ACHN (cell line): ENCODE results near the gene RNASEH2A.
"Not testable (repeated sequence)": the region's sequence is repeated elsewhere in the genome, so short reads cannot be mapped to it uniquely, and the experiment has no call there.

Experiments used
- DNase-seq: peaks from one replicate; pipeline ENCODE4 v3.0.0-alpha.2; 2015
- in situ Hi-C: cut with HindIII; loops from 2 replicates; pipeline ENCODE4 v1.10.0; 2017; ENCODE audit warnings: low sequenced_read_pairs, low pct_ligation_motif_present, low pct_unique_long_range_greater_than_20kb

Gene RNASEH2A

DNA sequence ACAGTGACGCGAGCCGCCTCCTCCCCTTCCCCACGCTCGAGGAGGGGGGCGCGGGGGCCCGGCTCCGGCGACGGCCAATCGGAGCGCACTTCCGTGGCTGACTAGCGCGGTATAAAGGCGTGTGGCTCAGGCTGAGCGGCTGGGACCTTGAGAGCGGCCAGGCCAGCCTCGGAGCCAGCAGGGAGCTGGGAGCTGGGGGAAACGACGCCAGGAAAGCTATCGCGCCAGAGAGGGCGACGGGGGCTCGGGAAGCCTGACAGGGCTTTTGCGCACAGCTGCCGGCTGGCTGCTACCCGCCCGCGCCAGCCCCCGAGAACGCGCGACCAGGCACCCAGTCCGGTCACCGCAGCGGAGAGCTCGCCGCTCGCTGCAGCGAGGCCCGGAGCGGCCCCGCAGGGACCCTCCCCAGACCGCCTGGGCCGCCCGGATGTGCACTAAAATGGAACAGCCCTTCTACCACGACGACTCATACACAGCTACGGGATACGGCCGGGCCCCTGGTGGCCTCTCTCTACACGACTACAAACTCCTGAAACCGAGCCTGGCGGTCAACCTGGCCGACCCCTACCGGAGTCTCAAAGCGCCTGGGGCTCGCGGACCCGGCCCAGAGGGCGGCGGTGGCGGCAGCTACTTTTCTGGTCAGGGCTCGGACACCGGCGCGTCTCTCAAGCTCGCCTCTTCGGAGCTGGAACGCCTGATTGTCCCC is 14.9 kb upstream of the RNASEH2A start, which contains the start of gene JUNB:
TSS of gene JUNB (plus strand) at position 142 of the 706 bp plus-strand sequence. CDS start at position 428, 286 bp downstream.
- DNase-seq = peak; percentile 93
- in situ Hi-C loops = no loop called here

DNA sequence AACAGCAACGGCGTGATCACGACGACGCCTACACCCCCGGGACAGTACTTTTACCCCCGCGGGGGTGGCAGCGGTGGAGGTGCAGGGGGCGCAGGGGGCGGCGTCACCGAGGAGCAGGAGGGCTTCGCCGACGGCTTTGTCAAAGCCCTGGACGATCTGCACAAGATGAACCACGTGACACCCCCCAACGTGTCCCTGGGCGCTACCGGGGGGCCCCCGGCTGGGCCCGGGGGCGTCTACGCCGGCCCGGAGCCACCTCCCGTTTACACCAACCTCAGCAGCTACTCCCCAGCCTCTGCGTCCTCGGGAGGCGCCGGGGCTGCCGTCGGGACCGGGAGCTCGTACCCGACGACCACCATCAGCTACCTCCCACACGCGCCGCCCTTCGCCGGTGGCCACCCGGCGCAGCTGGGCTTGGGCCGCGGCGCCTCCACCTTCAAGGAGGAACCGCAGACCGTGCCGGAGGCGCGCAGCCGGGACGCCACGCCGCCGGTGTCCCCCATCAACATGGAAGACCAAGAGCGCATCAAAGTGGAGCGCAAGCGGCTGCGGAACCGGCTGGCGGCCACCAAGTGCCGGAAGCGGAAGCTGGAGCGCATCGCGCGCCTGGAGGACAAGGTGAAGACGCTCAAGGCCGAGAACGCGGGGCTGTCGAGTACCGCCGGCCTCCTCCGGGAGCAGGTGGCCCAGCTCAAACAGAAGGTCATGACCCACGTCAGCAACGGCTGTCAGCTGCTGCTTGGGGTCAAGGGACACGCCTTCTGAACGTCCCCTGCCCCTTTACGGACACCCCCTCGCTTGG is 14.1 kb upstream of the RNASEH2A start:
- in situ Hi-C loops = no loop called here
- peak; percentile 55 for DNase-seq

DNA sequence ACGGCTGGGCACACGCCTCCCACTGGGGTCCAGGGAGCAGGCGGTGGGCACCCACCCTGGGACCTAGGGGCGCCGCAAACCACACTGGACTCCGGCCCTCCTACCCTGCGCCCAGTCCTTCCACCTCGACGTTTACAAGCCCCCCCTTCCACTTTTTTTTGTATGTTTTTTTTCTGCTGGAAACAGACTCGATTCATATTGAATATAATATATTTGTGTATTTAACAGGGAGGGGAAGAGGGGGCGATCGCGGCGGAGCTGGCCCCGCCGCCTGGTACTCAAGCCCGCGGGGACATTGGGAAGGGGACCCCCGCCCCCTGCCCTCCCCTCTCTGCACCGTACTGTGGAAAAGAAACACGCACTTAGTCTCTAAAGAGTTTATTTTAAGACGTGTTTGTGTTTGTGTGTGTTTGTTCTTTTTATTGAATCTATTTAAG is 13.5 kb upstream of the RNASEH2A start:
- no peak for DNase-seq
- in situ Hi-C loops = no loop called here

DNA sequence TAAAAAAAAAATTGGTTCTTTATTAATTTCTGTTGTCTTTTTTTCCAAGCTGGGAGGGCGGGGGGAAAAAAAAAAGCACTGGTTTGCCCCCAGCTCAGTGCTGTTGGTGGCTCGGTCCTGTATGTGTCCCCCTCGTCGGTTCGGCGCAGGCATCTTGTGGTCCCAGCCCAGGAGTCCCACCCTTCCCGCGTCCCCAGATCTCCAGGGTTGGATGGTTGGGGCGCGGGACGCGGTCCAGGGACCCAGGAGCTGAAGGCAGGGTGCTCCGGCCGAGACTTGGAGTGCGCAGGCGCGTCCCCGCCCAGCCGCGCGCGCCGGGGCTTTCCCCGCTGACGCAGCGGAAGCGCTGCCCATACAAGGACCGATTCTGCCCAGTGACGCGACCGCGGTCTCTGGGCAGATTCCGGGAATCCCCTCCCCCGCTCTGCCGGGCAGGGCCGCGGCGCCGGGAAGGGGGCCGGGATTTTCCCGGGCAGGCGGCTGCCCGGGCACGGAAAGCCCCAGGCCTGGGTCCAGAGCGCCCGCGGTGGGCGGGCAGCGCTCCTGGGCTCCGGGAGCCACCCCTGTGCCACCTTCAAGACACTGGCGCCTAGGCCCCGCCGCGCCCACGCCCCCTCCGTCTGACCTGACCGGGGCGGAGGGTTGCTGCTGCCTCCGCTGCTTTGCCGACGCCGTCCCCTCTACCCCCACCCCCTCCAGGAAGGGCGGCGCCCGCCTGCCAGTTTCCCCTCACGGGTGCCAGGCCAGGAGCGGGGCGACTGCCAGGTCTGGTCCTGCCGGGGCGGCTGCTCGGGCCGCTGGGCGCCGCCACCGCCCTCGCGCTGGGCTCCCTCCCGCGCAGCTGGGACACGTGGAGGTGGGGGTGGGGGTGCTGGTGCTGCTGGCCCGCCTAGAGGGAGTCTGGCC is 12.8 kb upstream of the RNASEH2A start:
- in situ Hi-C loops = no loop called here
- peak; percentile 91 for DNase-seq

DNA sequence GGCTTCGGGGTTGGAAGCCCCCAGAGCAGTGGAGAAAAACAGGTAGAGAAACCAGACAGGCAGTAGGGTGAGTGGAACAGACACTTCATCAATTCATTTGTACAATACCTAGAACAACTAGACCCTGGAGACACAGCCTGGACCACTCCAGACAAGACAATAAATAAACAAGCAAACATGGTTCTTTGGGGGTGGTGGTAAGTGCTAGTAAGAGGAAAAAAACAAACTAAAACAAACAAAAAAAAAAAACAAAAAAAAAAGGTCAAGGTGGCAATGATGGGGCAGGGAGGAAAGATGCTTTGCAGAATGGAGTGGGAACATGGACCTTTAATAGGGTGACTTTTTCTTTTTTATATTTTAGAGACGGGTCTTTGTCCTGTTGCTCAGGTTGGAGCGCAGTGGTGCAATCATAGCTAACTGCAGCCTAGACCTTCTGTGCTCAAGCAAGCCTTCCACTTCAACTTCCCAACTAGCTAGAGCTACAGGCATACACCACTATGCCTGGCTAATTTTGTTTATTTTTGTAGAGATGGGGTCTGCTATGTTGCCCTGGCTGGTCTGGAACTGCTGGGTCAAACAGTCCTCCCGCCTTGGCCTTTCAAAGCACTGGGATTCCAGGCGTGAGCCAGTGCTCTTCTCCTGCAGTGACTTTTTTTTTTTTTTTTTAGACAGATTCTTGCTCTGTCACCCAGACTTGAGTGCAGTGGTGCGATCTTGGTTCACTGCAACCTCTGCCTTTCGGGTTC is 12.0 kb upstream of the RNASEH2A start:
- in situ Hi-C loops = no loop called here
- DNase-seq = no peak

DNA sequence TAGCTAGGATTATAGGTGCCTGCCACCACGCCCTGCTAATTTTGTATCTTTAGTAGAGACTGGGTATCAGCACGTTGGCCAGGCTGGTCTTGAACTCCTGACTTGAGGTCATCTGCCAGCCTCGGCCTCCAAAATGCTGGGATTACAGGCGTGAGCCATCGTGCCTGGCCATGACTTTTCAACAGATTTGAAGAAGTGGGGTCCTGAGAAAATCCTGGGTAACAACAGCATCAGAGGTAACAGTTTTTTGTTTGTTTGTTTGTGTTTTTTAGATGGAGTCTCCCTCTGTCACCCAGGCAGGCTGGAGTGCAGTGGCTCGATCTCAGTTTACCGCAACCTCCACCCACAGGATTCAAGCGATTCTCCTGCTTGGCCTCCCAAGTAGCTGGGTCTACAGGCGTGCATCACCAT is 11.4 kb upstream of the RNASEH2A start:
- in situ Hi-C loops = no loop called here
- no peak for DNase-seq

DNA sequence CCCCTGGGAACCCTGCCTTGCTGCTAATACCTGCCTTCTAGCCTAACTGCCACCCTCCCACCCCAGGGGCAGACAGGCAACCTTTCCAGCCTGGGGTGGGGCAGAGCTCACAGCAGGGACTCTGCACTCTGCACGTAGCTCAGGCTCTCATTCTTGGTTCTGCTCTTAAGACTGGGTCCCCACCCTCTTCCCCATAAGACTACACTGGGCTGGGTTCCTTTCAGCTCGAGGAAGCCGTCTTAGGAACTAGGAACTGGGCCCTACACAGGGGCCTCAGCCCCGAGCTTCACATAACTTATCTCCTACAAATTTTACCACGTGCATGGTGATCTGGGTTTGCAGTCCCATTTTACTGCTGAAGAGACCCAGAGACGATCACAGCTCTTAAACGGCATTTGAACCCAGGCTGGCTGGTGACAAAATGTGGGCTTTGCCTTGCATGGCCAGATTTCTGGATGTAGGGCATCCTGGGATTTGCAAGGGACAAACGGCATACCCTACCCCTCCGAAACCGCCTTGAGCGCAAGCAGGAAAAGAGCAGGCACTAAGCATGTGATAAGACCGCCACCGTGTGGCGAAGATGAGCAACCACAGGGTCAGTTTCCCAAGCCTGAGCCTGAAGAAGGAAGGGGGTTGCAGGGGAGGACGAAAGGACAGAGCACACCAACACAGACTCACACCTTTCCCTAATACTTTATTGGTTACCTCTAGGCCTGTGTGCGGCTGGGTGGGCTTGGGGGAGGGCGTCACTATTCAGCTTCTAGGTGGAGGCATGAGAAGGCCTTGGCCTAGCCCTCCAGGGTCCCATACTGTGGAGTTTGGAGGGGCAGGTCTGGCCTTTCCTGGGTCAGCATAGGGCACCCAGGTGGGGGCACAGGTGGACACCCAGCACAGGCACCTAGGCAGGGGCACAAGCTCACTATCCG is 10.0 kb upstream of the RNASEH2A start:
- peak; percentile 75 for DNase-seq
- in situ Hi-C loops = no loop called here

DNA sequence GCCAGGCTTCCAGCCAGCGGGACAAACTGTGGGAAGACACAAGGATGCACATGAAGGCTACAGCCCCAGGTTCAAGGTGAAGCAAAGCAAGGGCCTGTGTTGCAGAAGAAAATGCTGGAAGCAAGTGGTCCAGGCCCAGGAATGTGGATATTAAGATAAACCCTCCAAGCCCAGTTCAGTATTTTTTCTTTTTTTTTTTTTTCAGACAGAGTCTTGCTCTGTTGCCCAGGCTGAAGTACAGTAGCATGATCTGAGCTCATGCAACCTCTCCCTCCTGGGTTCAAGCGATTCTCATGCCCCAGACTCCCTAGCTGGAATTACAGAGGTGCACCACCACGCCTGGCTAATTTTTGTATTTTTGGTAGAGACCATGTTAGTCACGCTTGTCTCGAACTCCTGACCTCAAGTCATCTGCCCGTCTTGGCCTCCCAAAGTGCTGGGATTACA is 9.2 kb upstream of the RNASEH2A start:
- in situ Hi-C loops = no loop called here
- DNase-seq = no peak

DNA sequence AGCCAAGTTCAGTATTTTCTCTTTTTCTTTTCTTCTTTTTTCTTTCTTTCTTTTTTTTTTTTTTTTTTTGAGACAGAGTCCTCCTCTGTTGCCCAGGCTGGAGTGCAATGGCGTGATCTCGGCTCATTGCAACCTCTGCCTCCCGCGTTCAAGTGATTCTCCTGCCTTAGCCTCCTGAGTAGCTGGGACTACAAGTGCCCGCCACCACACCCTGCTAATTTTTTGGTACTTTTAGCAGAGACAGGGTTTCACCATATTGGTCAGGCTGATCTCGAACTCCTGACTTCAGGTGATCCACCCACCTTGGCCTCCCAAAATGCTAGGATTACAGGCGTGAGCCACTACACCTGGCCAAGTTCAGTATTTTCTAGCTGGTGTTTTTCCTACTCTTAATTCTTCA is 8.8 kb upstream of the RNASEH2A start:
- in situ Hi-C loops, DNase-seq: not testable (repeated sequence)

DNA sequence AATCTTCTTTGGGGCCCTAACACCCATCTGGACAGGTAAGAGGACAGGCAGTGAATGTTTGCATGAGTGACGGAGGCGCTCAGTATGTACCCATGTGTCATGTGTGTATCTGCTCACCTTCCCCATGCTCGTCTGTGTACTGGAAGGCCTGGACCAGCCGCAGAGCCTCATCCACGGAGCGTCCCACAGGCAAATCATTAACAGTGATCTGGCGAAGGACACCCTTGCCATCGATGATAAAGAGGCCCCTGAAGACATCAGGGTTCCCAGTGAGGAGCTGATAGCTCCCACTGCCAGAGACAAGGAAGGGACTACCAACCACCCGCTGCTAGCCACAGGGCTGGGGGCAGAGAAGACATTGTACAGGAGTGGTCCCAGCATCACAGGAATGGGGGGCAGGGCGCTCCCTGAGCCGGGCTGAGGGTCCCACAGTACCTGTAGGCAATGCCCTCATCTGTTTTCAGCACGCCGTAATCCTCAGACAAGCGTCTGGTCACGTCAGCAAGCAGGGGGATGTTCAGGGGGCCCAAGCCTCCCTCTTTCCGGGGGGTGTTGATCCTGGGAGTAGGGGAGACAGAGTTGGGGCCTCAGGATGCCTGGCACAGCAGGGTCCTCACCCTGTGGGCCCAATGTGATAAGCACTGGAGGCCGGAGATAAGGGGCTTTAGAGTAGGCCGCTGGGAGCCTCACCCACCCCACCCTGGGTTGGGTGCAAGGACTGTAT is 6.5 kb upstream of the RNASEH2A start:
- in situ Hi-C loops = no loop called here
- no peak for DNase-seq

DNA sequence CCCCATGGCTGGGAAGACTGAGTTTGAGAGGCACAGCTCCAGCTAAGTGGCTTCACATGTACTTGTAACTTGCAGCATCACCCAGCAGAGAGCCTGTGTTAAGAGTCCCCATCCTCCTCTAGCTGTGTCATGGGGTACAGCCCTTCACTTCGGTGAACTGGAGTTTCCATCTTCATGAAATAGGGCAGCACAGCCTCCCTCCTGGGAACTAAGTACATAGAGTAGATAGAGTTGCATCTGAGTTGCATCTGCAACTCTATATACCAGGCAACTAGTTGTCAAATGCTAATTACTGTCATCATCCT is 6.0 kb upstream of the RNASEH2A start:
- in situ Hi-C loops = no loop called here
- no peak for DNase-seq

DNA sequence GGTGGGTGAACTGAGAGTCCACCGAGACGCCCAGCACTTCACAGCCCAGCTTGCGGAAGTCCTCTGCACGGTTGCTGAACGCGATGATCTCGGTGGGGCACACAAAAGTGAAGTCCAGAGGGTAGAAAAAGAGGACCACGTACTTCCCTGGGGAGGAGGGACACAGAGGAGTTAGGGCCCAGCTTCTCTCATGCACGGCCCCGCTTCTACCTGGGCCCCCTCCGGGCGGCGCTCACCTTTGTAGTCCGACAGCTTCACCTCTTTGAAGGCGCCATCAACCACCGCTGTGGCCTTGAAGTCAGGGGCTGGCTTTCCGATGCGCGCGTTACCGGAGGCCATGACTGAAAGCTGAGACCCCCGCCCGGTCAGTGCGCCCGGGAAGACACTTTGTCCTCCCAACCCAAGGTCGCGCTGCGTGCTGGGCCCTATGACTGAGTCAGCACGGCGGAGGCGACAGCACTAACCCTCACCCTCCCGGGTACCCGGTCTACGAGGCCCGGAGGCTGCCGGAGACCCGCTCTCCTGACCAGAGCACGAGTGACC is 5.4 kb upstream of the RNASEH2A start:
- in situ Hi-C loops = no loop called here
- DNase-seq = no peak

DNA sequence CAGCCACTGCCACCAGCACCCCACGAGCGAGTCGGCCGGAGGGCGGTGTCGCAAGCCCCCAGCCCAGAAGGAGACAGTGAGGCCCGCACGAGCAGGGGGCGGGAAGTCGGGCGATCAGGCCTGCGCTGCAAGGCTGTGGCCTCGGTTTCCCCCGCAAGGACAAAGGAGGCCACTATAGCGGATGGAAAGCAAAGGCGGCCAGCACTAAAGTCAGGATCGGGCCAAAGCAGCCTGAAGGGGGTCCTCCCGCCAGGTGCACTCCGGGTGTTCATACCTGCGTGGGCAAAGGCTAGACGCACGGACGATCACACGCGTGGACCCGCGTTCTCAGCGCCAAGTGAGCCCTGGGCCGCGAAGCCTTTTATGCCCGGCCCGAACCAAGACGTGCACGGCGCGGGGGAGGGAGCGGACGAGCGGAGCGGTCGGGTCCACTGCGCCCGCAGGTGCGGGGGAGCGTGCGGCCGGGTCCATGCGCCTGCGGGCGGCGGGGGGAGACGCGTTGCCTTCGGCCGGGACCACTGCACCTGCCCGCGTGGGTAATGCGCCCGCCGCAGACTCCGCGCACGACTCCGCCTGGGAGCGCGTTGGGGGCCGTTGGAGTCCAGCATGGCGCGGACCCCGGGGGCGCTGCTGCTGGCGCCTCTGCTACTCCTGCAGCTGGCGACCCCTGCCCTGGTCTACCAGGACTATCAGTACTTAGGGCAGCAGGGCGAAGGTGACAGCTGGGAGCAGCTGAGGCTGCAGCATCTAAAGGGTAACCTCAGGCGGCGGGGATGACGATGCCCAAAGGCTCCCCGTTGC is 4.7 kb upstream of the RNASEH2A start, which contains the start of the genes PRDX2 and THSD8:
TSS of gene PRDX2 (minus strand) at position 335 of the 801 bp plus-strand sequence. CDS start 539 bp downstream, outside the sequence.
TSS of gene THSD8 (plus strand) at position 604 of the 801 bp plus-strand sequence. CDS start at position 607, 3 bp downstream.
- peak; percentile 51 for DNase-seq
- in situ Hi-C loops = no loop called here

DNA sequence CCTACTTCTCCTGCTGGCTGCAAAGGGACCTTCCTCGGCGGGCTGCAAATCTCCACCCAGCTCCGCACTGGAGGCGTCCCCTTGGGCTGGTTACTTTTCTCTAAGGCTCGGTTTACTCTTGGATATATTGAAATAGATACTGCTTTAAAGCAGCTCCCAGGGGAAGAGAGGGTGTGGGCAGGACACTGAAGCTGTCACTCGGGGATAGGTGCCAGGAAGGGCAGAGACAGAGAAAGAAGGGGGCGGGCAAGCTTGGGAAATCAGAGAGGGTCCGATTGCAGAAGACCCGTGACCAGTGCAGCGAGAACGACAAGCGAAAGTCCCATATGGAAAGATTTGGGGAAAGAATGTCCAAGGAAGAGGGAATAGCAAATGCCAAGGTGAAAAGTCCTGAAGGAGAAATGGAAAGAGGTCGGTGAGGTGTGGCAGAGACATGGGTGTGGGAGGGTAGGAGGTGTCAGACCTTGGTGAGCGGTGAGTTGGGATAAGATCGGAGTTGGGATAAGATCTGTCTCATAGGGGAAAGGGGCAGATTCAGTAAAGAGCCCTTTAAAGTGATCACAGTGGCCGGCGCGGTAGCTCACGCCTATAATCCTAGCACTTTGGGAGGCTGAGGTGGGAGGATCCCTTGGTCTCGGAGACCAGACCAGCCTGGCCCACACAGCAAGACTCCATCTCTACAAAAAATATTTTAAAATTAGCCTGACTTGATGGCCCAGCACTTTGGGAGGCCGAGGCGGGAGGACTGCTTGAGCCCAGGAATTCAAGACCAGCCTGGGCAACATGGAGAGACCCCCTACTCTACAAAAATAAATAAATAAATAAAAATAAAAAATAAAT is 3.9 kb upstream of the RNASEH2A start:
- in situ Hi-C loops = no loop called here
- no peak for DNase-seq

DNA sequence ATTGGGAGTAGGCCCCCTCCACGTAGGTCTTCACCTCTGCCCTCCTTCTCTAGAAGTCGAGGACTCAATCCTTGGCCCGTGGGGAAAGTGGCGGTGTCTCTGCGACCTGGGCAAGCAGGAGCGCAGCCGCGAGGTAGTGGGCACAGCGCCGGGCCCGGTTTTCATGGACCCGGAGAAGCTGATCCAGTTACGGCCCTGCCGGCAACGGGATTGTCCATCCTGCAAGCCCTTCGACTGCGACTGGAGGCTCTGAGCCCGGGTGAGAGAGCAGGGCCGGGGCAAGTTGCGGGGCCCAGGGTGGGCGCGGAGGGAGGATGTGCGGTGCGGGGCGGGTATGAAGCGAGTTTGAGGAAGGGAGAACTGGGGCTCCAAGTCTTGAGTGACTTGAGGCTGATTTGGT is 2.3 kb upstream of the RNASEH2A start:
- in situ Hi-C loops = no loop called here
- DNase-seq = no peak
